PC-3 (cell line): ENCODE measurements around the gene CTRB2.

Experiments
- EZH2 ChIP-seq: fragments of 300-600 bp; sonication (generic); IDR thresholded peaks from one replicate; pipeline ENCODE4 v1.6.1; 2017; ENCODE audit warnings: antibody characterized with exemption, mild to moderate bottlenecking, low read length; ENCODE audit not compliant: unreplicated experiment
- EZH2phosphoT487 ChIP-seq: fragments of 300-600 bp; sonication (generic); IDR thresholded peaks from 2 replicates; pipeline ENCODE4 v1.6.1; 2018; ENCODE audit warnings: mild to moderate bottlenecking, antibody characterized with exemption, low read length, borderline replicate concordance
- TF ChIP-seq, protein P1 (sequence below): fragments of 300-600 bp; sonication (generic); conservative IDR thresholded peaks from 2 replicates; pipeline ENCODE4 v1.5.1; 2017; ENCODE audit warnings: antibody characterized with exemption, low read depth, mild to moderate bottlenecking, low read length

DNA sequence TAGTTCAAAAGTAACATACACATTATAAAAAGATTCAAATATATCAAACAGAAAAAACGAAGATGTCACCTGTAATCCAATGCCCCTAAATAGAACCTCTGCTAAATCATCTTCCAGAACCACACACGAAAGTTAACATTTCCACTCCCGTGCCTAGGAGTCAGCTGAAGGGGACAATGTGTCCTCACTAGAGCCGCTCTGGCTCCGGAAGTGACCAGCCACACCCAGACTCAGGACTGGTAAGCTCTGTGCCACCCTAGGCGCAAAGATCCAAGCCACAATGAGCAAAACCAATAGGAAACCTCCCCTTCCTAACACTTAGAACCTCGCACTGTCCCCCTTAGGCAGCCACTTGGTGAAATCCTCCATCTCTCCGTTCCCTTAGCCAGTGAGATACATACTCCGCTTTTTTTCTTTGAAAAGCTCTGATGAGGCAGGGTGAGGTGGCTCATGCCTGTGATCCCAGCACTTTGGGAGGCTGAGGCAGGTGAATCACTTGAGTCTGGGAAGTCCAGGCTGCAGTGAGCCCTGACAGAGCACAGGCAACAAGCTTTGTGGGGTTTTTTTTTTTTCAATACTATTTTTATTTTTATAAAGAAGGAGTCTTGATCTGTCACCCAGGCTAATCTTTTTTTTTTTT, 23.6 kb upstream of the CTRB2 start:
- TF ChIP-seq, protein P1, sequence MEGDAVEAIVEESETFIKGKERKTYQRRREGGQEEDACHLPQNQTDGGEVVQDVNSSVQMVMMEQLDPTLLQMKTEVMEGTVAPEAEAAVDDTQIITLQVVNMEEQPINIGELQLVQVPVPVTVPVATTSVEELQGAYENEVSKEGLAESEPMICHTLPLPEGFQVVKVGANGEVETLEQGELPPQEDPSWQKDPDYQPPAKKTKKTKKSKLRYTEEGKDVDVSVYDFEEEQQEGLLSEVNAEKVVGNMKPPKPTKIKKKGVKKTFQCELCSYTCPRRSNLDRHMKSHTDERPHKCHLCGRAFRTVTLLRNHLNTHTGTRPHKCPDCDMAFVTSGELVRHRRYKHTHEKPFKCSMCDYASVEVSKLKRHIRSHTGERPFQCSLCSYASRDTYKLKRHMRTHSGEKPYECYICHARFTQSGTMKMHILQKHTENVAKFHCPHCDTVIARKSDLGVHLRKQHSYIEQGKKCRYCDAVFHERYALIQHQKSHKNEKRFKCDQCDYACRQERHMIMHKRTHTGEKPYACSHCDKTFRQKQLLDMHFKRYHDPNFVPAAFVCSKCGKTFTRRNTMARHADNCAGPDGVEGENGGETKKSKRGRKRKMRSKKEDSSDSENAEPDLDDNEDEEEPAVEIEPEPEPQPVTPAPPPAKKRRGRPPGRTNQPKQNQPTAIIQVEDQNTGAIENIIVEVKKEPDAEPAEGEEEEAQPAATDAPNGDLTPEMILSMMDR = no peak
- TF ChIP-seq EZH2 = no peak
- TF ChIP-seq EZH2phosphoT487 = no peak
